GM12878 (cell line): ENCODE data around the gene ENSA.

Experiments
- CTCF ChIP-seq, 3 experiments: IDR thresholded peaks in 2 of 3; conservative IDR thresholded peaks in 1 of 3; 2 replicates each; pipeline ENCODE4 v1.5.1; 2011; ENCODE audit warnings: low read depth in 3 of 3, low read length in 3 of 3, mild to moderate bottlenecking in 3 of 3, control low read depth in 2 of 3, moderate library complexity in 2 of 3, inconsistent platforms in 1 of 3, mixed read lengths in 1 of 3; ENCODE audit not compliant: control insufficient read depth in 2 of 3, insufficient read depth in 1 of 3; ENCODE audit errors: extremely low read depth in 1 of 3
- IRF3 ChIP-seq: fragments of 450-650 bp; IDR thresholded peaks from 2 replicates; pipeline ENCODE4 v1.6.1; 2014; ENCODE audit warnings: mild to moderate bottlenecking
- JUNB ChIP-seq: IDR thresholded peaks from 2 replicates; pipeline ENCODE4 v1.6.1; 2016; ENCODE audit warnings: antibody characterized with exemption, mild to moderate bottlenecking
- NBN ChIP-seq: fragments of 450-650 bp; IDR thresholded peaks from 2 replicates; pipeline ENCODE4 v1.6.1; 2016
- PKNOX1 ChIP-seq: fragments of 450-650 bp; IDR thresholded peaks from 2 replicates; pipeline ENCODE4 v1.6.1; 2016; ENCODE audit warnings: mild to moderate bottlenecking
- POLR2A ChIP-seq: IDR thresholded peaks from 2 replicates; pipeline ENCODE4 v1.6.1; 2011; ENCODE audit warnings: low read depth, mild to moderate bottlenecking, low read length
- REST ChIP-seq: IDR thresholded peaks from 2 replicates; pipeline ENCODE4 v1.6.1; 2012; ENCODE audit warnings: mild to moderate bottlenecking, low read depth, low read length
- SIN3A ChIP-seq: IDR thresholded peaks from 2 replicates; pipeline ENCODE4 v1.6.1; 2012; ENCODE audit warnings: low read depth, low read length, improper control_type of control experiment
- SMC3 ChIP-seq: IDR thresholded peaks from 2 replicates; pipeline ENCODE4 v1.6.1; 2011; ENCODE audit warnings: low read length, improper control_type of control experiment, borderline replicate concordance
- SREBF2 ChIP-seq: IDR thresholded peaks from 2 replicates; pipeline ENCODE4 v1.6.1; 2012; ENCODE audit warnings: mild to moderate bottlenecking, low read length
- SUZ12 ChIP-seq: fragments of 200-600 bp; sonication (generic); IDR thresholded peaks from one replicate; pipeline ENCODE4 v1.6.1; 2018; ENCODE audit warnings: antibody characterized with exemption, mild to moderate bottlenecking; ENCODE audit not compliant: unreplicated experiment
- TARDBP ChIP-seq: IDR thresholded peaks from 2 replicates; pipeline ENCODE4 v1.6.1; 2016; ENCODE audit warnings: borderline replicate concordance
- ZBTB33 ChIP-seq: fragments of 450-650 bp; IDR thresholded peaks from 2 replicates; pipeline ENCODE4 v1.6.1; 2017; ENCODE audit warnings: mild to moderate bottlenecking

- TF ChIP-seq POLR2A (peak; percentile 92), SMC3 (no peak), CTCF (IDR thresholded peaks at IDR 0.05 in 2 of 3, conservative IDR thresholded peaks at IDR 0.05 in 1 of 3; ENCODE audit: control insufficient read depth in 2 of 3, extremely low read depth in 1 of 3, insufficient read depth in 1 of 3, low read depth in 3 of 3, low read length in 3 of 3) (no peak), PKNOX1 (peak; percentile 100), TARDBP (no peak), IRF3 (peak; percentile 97), JUNB (peak; percentile 31; the same call in 1 of the 2 replicates), SUZ12 (no peak), NBN (peak; percentile 89), ZBTB33 (no peak; the same call in 1 of the 2 replicates), SREBF2 (no peak), SIN3A (no peak), REST (no peak)
Measured at GRCh38 chr1:150629115-150629928, at the start of gene ENSA.
